AG10803 (cell line): Measurements from ENCODE around the gene PDPN.
"Not testable (repeated sequence)": the region's sequence is repeated elsewhere in the genome, so short reads cannot be mapped to it uniquely, and the experiment has no call there.

ENCODE experiments used
- DNase-seq: peaks from one replicate; pipeline ENCODE4 v3.0.0; 2010; ENCODE audit warnings: low read depth
- H3K4me3 ChIP-seq: 2 replicates; pipeline ENCODE4 v1.5.1; 2011; ENCODE audit warnings: mild to moderate bottlenecking, low read length, control low read depth
- TF ChIP-seq, protein P1 (sequence below): conservative IDR thresholded peaks from 2 replicates; pipeline ENCODE4 v1.5.1; 2011; ENCODE audit warnings: mild to moderate bottlenecking, low read length, control low read depth, inconsistent platforms

Gene PDPN

DNA sequence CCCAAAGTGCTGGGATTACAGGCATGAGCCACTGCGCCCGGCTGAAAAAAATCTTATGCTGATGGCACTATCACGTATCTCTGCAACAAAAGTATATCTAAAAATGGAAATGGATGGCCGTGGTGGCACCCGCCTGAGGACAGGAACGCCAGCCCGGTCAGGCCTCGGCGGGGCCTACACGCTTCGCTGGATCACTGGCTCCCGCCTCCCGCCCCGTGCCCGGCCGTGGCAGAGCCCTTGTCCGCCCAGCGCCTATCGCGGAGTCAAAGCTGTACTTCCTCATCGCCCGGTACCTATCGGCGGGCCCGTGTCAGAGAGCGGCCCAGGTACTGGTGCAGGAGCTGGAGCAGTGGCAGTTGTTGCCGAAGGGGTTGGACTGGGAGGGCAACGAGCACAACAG, 28.8 kb upstream of the PDPN start:
- H3K4me3 ChIP-seq = no peak overlapping the region
- TF ChIP-seq, protein P1, sequence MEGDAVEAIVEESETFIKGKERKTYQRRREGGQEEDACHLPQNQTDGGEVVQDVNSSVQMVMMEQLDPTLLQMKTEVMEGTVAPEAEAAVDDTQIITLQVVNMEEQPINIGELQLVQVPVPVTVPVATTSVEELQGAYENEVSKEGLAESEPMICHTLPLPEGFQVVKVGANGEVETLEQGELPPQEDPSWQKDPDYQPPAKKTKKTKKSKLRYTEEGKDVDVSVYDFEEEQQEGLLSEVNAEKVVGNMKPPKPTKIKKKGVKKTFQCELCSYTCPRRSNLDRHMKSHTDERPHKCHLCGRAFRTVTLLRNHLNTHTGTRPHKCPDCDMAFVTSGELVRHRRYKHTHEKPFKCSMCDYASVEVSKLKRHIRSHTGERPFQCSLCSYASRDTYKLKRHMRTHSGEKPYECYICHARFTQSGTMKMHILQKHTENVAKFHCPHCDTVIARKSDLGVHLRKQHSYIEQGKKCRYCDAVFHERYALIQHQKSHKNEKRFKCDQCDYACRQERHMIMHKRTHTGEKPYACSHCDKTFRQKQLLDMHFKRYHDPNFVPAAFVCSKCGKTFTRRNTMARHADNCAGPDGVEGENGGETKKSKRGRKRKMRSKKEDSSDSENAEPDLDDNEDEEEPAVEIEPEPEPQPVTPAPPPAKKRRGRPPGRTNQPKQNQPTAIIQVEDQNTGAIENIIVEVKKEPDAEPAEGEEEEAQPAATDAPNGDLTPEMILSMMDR = no peak
- DNase-seq = no peak

DNA sequence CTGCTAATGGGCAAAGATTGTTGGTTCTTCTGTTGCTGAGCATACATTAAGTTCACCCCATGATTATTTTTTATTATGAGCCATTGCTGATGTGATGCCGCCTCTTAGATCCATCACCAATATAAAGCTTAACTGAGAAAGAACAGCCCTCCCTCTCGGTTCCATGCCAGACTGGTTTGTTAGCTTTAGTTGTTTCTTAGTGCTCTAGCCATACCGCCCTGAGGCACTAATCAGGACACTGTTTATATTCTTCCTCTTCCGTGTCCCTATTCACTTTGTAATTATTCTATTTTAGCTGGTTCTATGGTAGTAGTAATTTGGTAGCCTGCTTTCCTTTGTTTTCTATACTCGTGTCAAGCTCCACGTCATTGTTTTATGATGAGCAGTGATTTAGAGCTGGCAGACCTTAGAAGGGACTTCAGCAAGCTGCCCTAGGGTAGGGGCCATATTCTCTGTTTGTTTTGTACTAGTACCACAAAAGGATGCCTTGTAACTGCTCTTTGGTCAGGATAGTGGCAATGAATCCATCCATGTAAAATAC, 27.3 kb upstream of the PDPN start:
- no peak for DNase-seq
- no peak overlapping the region for H3K4me3 ChIP-seq
- TF ChIP-seq, protein P1 = no peak

DNA sequence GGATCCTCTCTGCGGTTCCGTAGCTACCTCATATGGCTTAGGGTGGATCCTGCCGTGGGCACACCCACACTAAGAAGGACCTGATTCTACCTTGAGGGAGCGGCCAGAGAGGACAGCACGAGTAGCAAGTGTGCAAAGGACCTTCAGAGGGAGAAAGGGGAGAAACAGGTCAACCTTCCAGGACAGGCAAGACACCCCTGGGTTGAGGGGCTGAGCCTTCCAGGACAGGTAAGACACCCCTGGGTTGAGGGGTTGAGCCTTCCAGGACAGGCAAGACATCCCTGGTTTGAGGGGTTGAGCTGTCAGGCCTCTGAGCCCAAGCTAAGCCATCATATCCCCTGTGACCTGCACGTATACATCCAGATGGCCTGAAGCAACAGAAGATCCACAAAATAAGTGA, 23.1 kb upstream of the PDPN start:
- H3K4me3 ChIP-seq = no peak overlapping the region
- TF ChIP-seq, protein P1 = no peak
- DNase-seq = no peak

DNA sequence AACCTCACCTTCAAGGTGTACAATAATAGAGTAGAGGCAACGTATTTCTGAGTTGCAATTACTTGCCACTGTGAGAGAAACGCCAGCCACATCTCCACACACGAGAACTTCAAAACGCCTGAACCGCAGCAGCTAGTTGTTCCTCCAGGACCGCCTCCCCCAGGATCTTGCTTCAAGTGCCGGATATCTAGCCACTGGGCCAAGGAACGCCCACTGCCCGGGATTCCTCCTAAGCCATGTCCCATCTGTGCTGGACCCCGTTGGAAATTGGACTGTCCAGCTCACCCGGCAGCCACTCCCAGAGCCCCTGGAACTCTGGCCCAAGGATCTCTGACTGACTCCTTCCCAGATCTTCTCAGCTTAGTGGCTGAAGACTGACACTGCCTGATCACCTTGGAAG, 20.7 kb upstream of the PDPN start:
- H3K4me3 ChIP-seq, DNase-seq: not testable (repeated sequence)

DNA sequence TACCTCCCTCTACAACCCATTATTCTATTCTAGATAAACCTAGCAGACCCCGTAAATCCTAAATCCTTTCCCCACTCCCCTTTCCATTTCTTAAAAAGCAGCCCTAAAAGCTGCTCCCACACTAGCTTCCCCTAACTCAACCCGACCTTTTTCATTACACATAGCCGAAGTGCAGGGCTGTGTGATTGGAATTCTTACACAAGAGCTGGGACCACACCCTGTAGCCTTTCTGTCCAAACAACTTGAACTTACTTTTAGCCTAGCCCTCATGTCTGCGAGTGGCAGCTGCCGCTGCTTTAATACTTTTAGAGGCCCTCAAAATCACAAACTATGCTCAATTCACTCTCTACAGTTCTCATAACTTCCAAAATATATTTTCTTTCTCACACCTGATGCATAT, 19.6 kb upstream of the PDPN start:
- DNase-seq = no peak
- H3K4me3 ChIP-seq = no peak overlapping the region
- TF ChIP-seq, protein P1 = no peak

DNA sequence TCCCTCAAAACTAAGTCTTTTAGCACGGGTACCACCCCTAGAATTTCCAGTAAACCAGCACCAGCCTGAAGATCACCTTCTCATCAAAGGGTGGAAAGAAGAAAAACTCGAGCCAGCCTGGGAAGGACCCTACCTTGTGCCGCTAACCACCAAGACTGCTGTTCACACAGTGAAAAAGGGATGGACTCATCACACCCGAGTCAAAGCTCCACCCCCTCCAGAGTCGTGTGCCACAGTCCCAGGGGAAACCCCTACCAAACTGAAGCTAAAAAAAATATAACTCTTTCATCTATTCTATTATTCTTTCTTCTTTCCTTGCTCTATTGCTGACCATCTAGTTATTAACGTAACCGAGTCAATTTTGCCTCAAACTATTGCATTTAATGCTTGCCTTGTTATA, 13.2 kb upstream of the PDPN start:
- DNase-seq, H3K4me3 ChIP-seq: not testable (repeated sequence)

DNA sequence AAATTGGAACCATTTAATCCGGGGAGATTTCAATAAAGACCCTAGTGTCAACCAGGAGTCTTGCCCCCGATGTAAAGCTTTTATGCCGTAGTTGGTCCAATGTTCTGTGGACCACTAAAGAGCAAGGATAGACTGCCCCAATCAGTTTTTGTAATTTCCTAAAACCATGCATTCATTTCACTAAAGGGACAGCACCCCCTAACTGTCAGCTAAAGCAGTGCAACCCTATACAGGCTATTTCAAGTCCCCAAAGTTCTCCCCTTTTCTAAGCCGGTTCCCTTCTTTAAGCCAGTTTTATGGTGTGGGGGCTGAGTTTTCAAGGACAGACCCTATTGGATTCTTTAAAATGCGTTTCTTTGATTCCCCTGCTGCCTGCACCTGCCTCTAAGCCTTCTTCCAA, 12.7 kb upstream of the PDPN start:
- DNase-seq = no peak

DNA sequence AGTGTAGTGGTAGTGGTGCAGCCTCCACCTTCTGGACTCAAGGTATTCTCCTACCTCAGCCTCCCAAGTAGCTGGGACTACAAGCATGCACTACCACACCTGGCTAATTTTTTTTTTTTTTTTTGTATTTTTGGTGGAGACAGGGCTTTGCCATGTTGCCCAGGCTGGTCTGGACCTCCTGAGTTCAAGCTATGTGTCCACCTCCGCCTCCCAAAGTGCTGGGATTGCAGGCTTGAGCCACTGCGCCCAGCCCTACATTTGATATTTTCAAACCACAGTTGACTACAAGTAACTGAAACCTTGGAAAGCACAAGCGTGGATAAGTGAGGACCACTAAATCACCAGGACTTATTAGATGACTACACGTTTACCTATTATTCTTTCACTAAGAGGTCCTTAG, 10.0 kb upstream of the PDPN start:
- H3K4me3 ChIP-seq = no peak overlapping the region
- TF ChIP-seq, protein P1 = no peak
- no peak for DNase-seq

More for the DNA sequence above, 12.7 kb upstream of the PDPN start:
- TF ChIP-seq, protein P1 = peak; percentile 42
- H3K4me3 ChIP-seq = no peak overlapping the region
